Caco-2 (cell line): ENCODE data around the gene HAVCR1. TPM values are rescaled to one million over a fixed set of nuclear protein-coding genes. Genes with fewer than 3 reads are reported as not detected.

Source experiments
- BruUV-seq: library from RNA; stranded (reverse); fragments of 400-500 nt; replicated peaks from 2 replicates; lab custom pipeline; 2021; lab: Mats Ljungman, UMichigan
- CTCF ChIA-PET: fragments of 300-600 bp; sonication (Branson Sonifier 250); formaldehyde crosslinking; loops from one replicate; lab custom pipeline; 2022; ENCODE audit warnings: antibody characterized with exemption; lab: Charles Lee
- POLR2A ChIA-PET: fragments of 300-600 bp; sonication (Branson Sonifier 250); formaldehyde crosslinking; loops from one replicate; lab custom pipeline; 2022; ENCODE audit warnings: antibody characterized with exemption; lab: Charles Lee
- DNase-seq, 2 experiments: peaks; one replicate each; pipeline versions ENCODE4 v3.0.0 to v3.0.0-alpha.2; 2020 to 2022
- H3K27me3 ChIP-seq: replicated peaks from 2 replicates; pipeline ENCODE4 v1.6.0; 2011; ENCODE audit warnings: low read length; ENCODE audit not compliant: control insufficient read depth, insufficient read depth
- H3K36me3 ChIP-seq: 2 replicates; pipeline ENCODE4 v1.5.1; 2011; ENCODE audit warnings: low read length; ENCODE audit not compliant: control insufficient read depth, insufficient read depth
- H3K4me1 ChIP-seq: fragments of 250-450 bp; sonication (Bioruptor Pico); 2 replicates; pipeline ENCODE4 v1.5.1; 2020; ENCODE audit warnings: mild to moderate bottlenecking
- H3K4me3 ChIP-seq: 2 replicates; pipeline ENCODE4 v1.5.1; 2011; ENCODE audit warnings: low read depth, mild to moderate bottlenecking, control low read depth, low read length
- H3K9me3 ChIP-seq: fragments of 250-450 bp; sonication (Bioruptor Pico); 2 replicates; pipeline ENCODE4 v1.5.1; 2020; ENCODE audit warnings: mild to moderate bottlenecking, moderate library complexity
- H3K27ac Mint-ChIP-seq: one replicate; pipeline ENCODE4 v1.8.0; 2022; ENCODE audit warnings: mixed read lengths; ENCODE audit not compliant: unreplicated experiment
- H3K27me3 Mint-ChIP-seq: one replicate; pipeline ENCODE4 v1.8.0; 2022; ENCODE audit warnings: mixed read lengths; ENCODE audit not compliant: insufficient read depth, unreplicated experiment
- H3K36me3 Mint-ChIP-seq: one replicate; pipeline ENCODE4 v1.8.0; 2022; ENCODE audit warnings: mild to moderate bottlenecking, mixed read lengths; ENCODE audit not compliant: insufficient read depth, unreplicated experiment
- H3K4me1 Mint-ChIP-seq: one replicate; pipeline ENCODE4 v1.8.0; 2022; ENCODE audit warnings: low read depth, mixed read lengths; ENCODE audit not compliant: unreplicated experiment
- H3K4me3 Mint-ChIP-seq: one replicate; pipeline ENCODE4 v1.8.0; 2022; ENCODE audit warnings: mild to moderate bottlenecking, moderate library complexity, mixed read lengths; ENCODE audit not compliant: unreplicated experiment
- H3K9me3 Mint-ChIP-seq: one replicate; pipeline ENCODE4 v1.8.0; 2022; ENCODE audit warnings: mixed read lengths; ENCODE audit not compliant: unreplicated experiment
- intact Hi-C: fragments of 100-400 bp; cut with micrococcal nuclease; formaldehyde crosslinking; loops from one replicate; pipeline ENCODE4 v1.10.0; 2022; ENCODE audit not compliant: unreplicated experiment
- total RNA-seq: library from RNA; stranded (reverse); gene quantifications from 2 replicates; pipeline ENCODE4 v1.2.3, GENCODE V29; 2022
- TF ChIP-seq, protein P1 (sequence below), 2 experiments: fragments of 200-600 bp in 1 of 2; IDR thresholded peaks; 1 replicate in 1 of 2; 2 replicates in 1 of 2; pipeline versions ENCODE4 v1.5.1 to v1.8.0; 2011 to 2022; ENCODE audit warnings: antibody characterized with exemption in 1 of 2, control low read depth in 1 of 2, inconsistent platforms in 1 of 2, low read depth in 1 of 2, low read length in 1 of 2, mild to moderate bottlenecking in 1 of 2, moderate library complexity in 1 of 2; ENCODE audit not compliant: insufficient read depth in 1 of 2, severe bottlenecking in 1 of 2, unreplicated experiment in 1 of 2

The HAVCR1 gene
- total RNA-seq, 1 experiment from 2014 or later = 144 TPM

DNA sequence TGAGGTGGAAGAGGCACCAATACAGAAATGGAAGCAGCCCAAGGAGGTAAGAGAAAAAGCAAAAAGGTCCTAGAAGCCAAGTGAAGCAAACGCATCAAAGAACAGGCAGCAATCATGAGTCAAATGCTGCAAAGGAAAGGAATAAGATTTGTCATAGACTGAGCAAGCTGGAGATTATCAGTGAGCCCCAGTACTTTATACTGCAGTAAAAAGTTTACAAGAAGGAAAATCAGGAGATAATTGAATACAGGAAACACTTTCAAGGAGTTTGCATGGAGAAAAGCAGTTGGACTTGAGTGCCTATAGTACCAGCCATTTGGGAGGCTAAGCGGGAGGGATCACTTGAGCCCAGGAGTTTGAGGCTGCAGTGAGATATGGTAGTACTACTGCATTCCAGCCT, 7.2 kb upstream of the HAVCR1 start:
- Mint-ChIP-seq H3K27ac (peak overlapping the region; percentile 62), H3K4me3 (no peak overlapping the region), H3K4me1 (peaks cover 47% of the 10 kb centered on the region), H3K36me3 (no peaks in the 10 kb centered on the region), H3K27me3 (no peaks in the 10 kb centered on the region), H3K9me3 (no peaks in the 10 kb centered on the region)
- Histone ChIP-seq H3K36me3 (peaks cover 1% of the 10 kb centered on the region; the same call in 1 of the 2 replicates), H3K27me3 (no peaks in the 10 kb centered on the region), H3K4me3 (no peak overlapping the region), H3K4me1 (peaks cover 55% of the 10 kb centered on the region), H3K9me3 (0 out of 2 replicates have a peak, but pooled peaks cover 4% of the 10 kb centered on the region)
- ChIA-PET CTCF (no interaction called here), POLR2A (no interaction called here)
- DNase-seq = no peak
- TF ChIP-seq, protein P1, sequence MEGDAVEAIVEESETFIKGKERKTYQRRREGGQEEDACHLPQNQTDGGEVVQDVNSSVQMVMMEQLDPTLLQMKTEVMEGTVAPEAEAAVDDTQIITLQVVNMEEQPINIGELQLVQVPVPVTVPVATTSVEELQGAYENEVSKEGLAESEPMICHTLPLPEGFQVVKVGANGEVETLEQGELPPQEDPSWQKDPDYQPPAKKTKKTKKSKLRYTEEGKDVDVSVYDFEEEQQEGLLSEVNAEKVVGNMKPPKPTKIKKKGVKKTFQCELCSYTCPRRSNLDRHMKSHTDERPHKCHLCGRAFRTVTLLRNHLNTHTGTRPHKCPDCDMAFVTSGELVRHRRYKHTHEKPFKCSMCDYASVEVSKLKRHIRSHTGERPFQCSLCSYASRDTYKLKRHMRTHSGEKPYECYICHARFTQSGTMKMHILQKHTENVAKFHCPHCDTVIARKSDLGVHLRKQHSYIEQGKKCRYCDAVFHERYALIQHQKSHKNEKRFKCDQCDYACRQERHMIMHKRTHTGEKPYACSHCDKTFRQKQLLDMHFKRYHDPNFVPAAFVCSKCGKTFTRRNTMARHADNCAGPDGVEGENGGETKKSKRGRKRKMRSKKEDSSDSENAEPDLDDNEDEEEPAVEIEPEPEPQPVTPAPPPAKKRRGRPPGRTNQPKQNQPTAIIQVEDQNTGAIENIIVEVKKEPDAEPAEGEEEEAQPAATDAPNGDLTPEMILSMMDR (IDR thresholded peaks at IDR 0.05; ENCODE audit: insufficient read depth in 1 of 2, low read depth in 1 of 2, low read length in 1 of 2, severe bottlenecking in 1 of 2, unreplicated experiment in 1 of 2) = no peak
- intact Hi-C loops = no loop called here
- no TSS peak for BruUV-seq

DNA sequence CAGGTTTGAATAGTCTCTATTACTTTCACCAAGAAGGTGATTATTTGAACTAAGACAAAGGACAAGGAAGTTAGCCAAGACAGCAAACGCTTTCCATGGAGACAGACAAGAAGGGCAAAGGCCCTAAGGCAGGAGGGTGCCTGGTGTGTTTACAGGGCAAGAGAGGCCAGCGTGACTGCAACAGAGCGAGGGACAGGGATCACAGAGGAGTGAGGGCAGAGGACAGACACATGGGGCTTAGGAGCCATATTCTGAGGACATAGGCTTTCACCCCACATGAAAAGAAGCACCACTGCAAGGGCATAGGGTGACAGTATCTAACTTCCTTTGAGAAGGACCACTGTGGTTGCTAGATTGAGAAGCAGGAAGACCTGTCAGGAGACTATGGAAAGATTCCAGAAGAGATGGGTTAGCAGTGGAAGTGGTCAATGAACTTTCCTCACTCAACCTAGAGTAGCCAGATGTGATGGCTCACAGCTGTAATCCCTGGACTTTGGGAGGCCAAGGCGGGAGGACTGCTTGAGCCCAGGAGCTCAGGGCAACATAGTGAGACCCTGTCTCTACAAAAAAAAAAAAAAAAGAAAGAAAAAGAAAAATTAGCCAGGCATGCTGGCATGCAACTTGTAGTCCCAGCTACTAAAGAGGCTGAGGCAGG, 5.0 kb upstream of the HAVCR1 start:
- H3K4me1 Mint-ChIP-seq = peaks cover 54% of the 10 kb centered on the region
- Histone ChIP-seq H3K27me3 (no peaks in the 10 kb centered on the region), H3K9me3 (0 out of 2 replicates have a peak, but pooled peaks cover 4% of the 10 kb centered on the region), H3K4me1 (peaks cover 64% of the 10 kb centered on the region), H3K4me3 (no peak overlapping the region), H3K36me3 (peaks cover 1% of the 10 kb centered on the region; the same call in 1 of the 2 replicates)
- peaks cover 5% of the 10 kb centered on the region for H3K36me3 Mint-ChIP-seq
- no peak overlapping the region for H3K4me3 Mint-ChIP-seq
- DNase-seq = peak; percentile 31 to 63
- H3K9me3 Mint-ChIP-seq = no peaks in the 10 kb centered on the region
- CTCF ChIA-PET = interaction anchor here (0.6 kb wide), 1 partner anchor 12 kb away, joined by 3 read pairs; no protein-coding TSS in a partner anchor
- BruUV-seq = no TSS peak
- POLR2A ChIA-PET = interaction anchor here (0.7 kb wide), 1 partner anchor 95 kb away, joined by 12 read pairs; no protein-coding TSS in a partner anchor
- intact Hi-C loops = no loop called here
- peak overlapping the region; percentile 91 for H3K27ac Mint-ChIP-seq
- no peaks in the 10 kb centered on the region for H3K27me3 Mint-ChIP-seq
- TF ChIP-seq, protein P1 (IDR thresholded peaks at IDR 0.05; ENCODE audit: insufficient read depth in 1 of 2, low read depth in 1 of 2, low read length in 1 of 2, severe bottlenecking in 1 of 2, unreplicated experiment in 1 of 2) = no peak

DNA sequence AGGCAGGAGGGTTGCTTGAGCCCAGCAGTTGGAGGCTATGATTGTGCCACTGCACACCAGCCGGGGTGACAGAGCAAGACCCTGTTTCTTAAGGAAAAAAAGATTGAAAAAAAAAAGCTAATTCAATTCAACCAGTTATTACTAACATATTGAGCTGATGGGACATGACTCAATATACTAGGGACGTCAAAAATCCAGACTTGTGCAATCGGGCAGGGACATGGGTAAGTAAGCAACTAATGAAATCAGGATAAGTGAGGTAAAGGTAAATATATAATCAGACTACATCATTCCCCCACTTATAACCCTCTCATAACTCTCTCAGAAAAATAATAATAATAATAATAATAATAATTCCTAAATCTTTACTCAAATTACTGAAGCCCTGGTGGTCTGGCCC, 975 bp upstream of the HAVCR1 start:
- Mint-ChIP-seq H3K9me3 (no peaks in the 10 kb centered on the region), H3K27ac (peak overlapping the region; percentile 94)
- H3K9me3 ChIP-seq = 0 out of 2 replicates have a peak, but pooled peaks cover 4% of the 10 kb centered on the region

More for the DNA sequence above, 975 bp upstream of the HAVCR1 start:
- POLR2A ChIA-PET = interaction anchor here (2.9 kb wide), 1 partner anchor 10 kb away, joined by 15 read pairs; no protein-coding TSS in a partner anchor
- H3K36me3 ChIP-seq = peaks cover 3% of the 10 kb centered on the region; the same call in 1 of the 2 replicates
- H3K4me1 Mint-ChIP-seq = peaks cover 44% of the 10 kb centered on the region
- TF ChIP-seq, protein P1 (IDR thresholded peaks at IDR 0.05; ENCODE audit: insufficient read depth in 1 of 2, low read depth in 1 of 2, low read length in 1 of 2, severe bottlenecking in 1 of 2, unreplicated experiment in 1 of 2) = no peak
- H3K4me3 ChIP-seq = no peak overlapping the region
- H3K4me1 ChIP-seq = peaks cover 50% of the 10 kb centered on the region
- no peaks in the 10 kb centered on the region for H3K27me3 ChIP-seq
- intact Hi-C loops = loop anchor here (1.0 to 2.0 kb wide), 3 partner anchors 11 to 73 kb away; no protein-coding TSS in a partner anchor
- H3K4me3 Mint-ChIP-seq = peak overlapping the region; percentile 57
- H3K36me3 Mint-ChIP-seq = peaks cover 14% of the 10 kb centered on the region
- no peaks in the 10 kb centered on the region for H3K27me3 Mint-ChIP-seq
- no TSS peak for BruUV-seq
- DNase-seq = no peak
- CTCF ChIA-PET = no interaction called here
